ENCODE data around the gene MROH7.

DNA sequence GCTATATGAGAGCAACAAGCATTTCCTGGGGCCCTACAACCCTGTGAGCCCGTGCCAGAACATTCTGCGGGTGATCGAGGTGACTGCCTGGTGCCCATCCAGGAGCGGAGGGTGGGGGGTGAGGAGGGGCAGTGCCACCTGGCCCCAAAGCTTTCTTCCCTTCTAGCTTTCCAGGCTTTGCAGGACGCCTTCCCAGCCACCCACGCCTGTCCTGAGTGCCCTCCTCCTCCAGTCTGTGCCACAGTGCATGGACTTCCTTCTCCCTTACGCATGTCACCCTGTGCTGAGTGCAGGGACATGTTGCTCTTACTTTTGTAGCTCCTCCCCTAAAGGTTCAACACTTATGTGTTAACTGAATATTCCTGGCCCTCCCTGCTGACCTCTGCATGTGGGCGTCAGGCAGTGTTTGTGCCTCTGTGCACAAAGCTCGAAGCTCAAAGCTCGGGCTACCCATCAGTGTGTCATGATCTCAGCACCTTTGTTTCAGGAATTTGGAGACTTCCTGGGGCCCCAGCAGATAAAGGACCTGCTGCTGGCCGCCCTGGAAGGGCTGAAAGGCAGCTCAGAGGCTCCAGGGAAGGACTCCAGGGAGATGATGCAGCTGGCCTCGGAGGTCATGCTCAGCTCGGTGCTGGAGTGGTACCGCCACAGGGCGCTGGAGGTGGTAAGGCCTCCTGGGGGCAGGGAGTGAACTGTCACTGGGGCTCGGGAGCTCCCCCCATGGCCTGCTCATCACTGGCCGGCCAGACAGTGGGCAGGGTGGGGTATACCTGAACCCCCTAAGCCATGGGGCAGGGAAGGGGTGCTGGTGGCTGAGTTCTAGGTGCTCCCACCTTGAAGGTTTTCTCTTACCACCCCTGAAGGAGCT is 37.4 kb downstream of the MROH7 start:
- TF ChIP-seq, protein P1, sequence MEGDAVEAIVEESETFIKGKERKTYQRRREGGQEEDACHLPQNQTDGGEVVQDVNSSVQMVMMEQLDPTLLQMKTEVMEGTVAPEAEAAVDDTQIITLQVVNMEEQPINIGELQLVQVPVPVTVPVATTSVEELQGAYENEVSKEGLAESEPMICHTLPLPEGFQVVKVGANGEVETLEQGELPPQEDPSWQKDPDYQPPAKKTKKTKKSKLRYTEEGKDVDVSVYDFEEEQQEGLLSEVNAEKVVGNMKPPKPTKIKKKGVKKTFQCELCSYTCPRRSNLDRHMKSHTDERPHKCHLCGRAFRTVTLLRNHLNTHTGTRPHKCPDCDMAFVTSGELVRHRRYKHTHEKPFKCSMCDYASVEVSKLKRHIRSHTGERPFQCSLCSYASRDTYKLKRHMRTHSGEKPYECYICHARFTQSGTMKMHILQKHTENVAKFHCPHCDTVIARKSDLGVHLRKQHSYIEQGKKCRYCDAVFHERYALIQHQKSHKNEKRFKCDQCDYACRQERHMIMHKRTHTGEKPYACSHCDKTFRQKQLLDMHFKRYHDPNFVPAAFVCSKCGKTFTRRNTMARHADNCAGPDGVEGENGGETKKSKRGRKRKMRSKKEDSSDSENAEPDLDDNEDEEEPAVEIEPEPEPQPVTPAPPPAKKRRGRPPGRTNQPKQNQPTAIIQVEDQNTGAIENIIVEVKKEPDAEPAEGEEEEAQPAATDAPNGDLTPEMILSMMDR (conservative IDR thresholded peaks at IDR 0.05) = no peak
- TF ChIP-seq EZH2 (IDR thresholded peaks at IDR 0.05; ENCODE audit: low read depth) = no peak

Data from PC-9 (cell line).